Bone marrow (tissue), 2 donors: ENCODE data around the gene UCKL1.
"Not testable (repeated sequence)": the region's sequence is repeated elsewhere in the genome, so short reads cannot be mapped to it uniquely, and the experiment has no call there.

Source experiments
- DNase-seq, 2 donors: peaks; one replicate each; lab custom pipeline; 2025; lab: John Stamatoyannopoulos, UW

Gene UCKL1

GRCh38 chr20:63955827-63956663 is at the start of gene UCKL1:
Gene UCKL1 (minus strand): TSS chr20:63956416. CDS start chr20:63956372, 44 bp downstream.
- DNase-seq: peak; percentile 22 to 49

GRCh38 chr20:64005394-64005793 is 49.2 kb upstream of the UCKL1 start:
- no peak for DNase-seq

GRCh38 chr20:64003960-64004725 is 47.9 kb upstream of the UCKL1 start:
- no peak for DNase-seq

GRCh38 chr20:64001607-64002011 is 45.4 kb upstream of the UCKL1 start:
- DNase-seq: no peak

GRCh38 chr20:64000906-64001305 is 44.7 kb upstream of the UCKL1 start:
- no peak for DNase-seq

- no peak for DNase-seq
These were observed 26.7 kb upstream of the UCKL1 start for GRCh38 chr20:63982937-63983336.

GRCh38 chr20:63980806-63981728 is 24.9 kb upstream of the UCKL1 start, which contains the start of gene PRPF6:
Gene PRPF6 (plus strand): TSS chr20:63981132. CDS start chr20:63981246, 114 bp downstream.
- DNase-seq: peak; percentile 81 to 95

GRCh38 chr20:63980317-63980805 is 24.1 kb upstream of the UCKL1 start:
- DNase-seq: no peak

GRCh38 chr20:63979557-63980316 is 23.5 kb upstream of the UCKL1 start, which contains the start of gene SAMD10:
Gene SAMD10 (minus strand): TSS chr20:63979642. CDS start chr20:63979467, 175 bp downstream.
- peak in 1 of 2 donors; percentile 84 for DNase-seq

GRCh38 chr20:63979229-63979556 is 23.0 kb upstream of the UCKL1 start:
- DNase-seq: no peak

GRCh38 chr20:63978319-63979228 is 22.4 kb upstream of the UCKL1 start:
- DNase-seq: no peak

GRCh38 chr20:63977739-63978276 is 21.6 kb upstream of the UCKL1 start:
- no peak for DNase-seq

GRCh38 chr20:63976980-63977738 is 20.9 kb upstream of the UCKL1 start:
- DNase-seq: no peak

GRCh38 chr20:63976511-63976910 is 20.3 kb upstream of the UCKL1 start:
- DNase-seq: not testable (repeated sequence)

- no peak for DNase-seq
These were observed 18.4 kb upstream of the UCKL1 start for GRCh38 chr20:63974402-63975200.

- peak; percentile 57 to 66 for DNase-seq
These were observed 17.6 kb upstream of the UCKL1 start for GRCh38 chr20:63973636-63974401.

- no peak for DNase-seq
These were observed 16.9 kb upstream of the UCKL1 start for GRCh38 chr20:63973160-63973479.
